ENCODE measurements around the gene TSPAN31. TPM values are rescaled to one million over a fixed set of nuclear protein-coding genes. Genes with fewer than 3 reads are reported as not detected.

TSPAN31 gene
- polyA plus RNA-seq, 2 of the 4 experiments (the other 2 are of a cell fraction), result 20.6 to 51.9 TPM

DNA sequence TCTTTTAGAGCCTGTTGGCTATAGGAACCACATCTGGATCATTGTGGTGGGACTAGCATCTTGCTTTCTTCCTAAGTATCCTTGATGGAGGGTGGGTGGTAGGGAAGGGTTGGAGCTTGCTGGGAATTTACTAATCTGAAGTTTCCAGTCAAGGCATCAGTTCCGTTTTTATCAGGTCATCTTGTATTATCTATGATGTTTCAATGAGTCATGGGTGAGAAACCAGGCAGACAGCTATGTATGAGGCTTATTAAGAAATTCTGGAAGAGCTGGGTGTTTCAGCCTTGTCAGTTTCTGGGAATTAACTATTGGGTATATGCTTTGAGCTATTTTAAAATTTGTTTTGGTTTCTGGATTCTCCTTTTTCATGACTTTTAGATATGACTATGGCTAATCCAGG, 49.1 kb downstream of the TSPAN31 start:
- 4% methylated on average over 1 of the region's 1 CpG for WGBS (ENCODE audit: missing lambda C conversion rate)
- H3K4me3 ChIP-seq, result no peak overlapping the region
- H3K27ac ChIP-seq, result no peak overlapping the region
- DNase-seq (ENCODE audit: low read depth in 1 of 2, low spot score in 1 of 2) (no peak), ATAC-seq (peak; percentile 56 to 63; a peak in 4 of 6 replicates), FAIRE-seq (peak; percentile 36)
- ChIA-PET CTCF (interaction anchor here (1.0 to 4.0 kb wide), 9 partner anchors 9 to 112 kb away, joined by 3 to 31 read pairs (median 4); partner anchors contain the start of genes AVIL and TSFM), POLR2A (interaction anchor here (0.7 to 0.9 kb wide), 3 partner anchors 9 to 53 kb away, joined by 3 to 4 read pairs (median 4); partner anchors contain the start of gene CTDSP2)
- TF ChIP-seq RFX5 (IDR thresholded peaks at IDR 0.05) (no peak), RNF2 (IDR thresholded peaks at IDR 0.05; ENCODE audit: borderline replicate concordance, low read depth) (no peak), TP53 (CRISPR knock-in tag; IDR thresholded peaks at IDR 0.05) (no peak), FOXS1 (CRISPR knock-in tag; IDR thresholded peaks at IDR 0.05) (no peak), CEBPB (IDR thresholded peaks at IDR 0.05) (no peak), EHF (CRISPR knock-in tag; IDR thresholded peaks at IDR 0.05) (no peak), FOSL2 (IDR thresholded peaks at IDR 0.05) (no peak), FOSL2 (CRISPR knock-in tag; IDR thresholded peaks at IDR 0.05) (peak; percentile 20; the same call in 1 of the 2 replicates)
- peak overlapping the region; percentile 13 for H3K4me2 ChIP-seq
- H3K4me1 ChIP-seq, result peaks cover 11% of the 10 kb centered on the region; the same call in 2 of the 3 replicates
- no peaks in the 10 kb centered on the region for H3K9me3 ChIP-seq

DNA sequence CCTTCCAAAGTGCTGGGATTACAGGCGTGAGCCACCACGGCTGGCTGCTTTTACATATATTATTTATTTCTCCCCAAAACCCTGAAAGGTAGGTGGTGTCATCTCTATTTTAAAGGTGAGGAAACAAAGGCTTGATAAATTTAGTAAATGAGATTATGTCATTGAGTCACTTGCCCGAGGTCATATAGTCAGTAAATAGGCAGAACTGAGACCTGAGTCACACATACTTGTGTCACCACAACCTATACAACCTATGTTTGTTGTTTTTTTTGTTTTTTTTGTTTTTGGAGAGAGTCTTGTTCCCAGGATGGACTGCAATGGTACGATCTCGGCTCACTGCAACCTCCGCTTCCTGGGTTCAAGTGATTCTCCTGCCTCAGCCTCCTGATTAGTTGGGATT, 50.5 kb downstream of the TSPAN31 start:
- DNase-seq (ENCODE audit: low read depth in 1 of 2, low spot score in 1 of 2), result no peak
- TF ChIP-seq, protein P1, sequence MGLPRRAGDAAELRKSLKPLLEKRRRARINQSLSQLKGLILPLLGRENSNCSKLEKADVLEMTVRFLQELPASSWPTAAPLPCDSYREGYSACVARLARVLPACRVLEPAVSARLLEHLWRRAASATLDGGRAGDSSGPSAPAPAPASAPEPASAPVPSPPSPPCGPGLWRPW (IDR thresholded peaks at IDR 0.05), result no peak
- TF ChIP-seq RFX5 (IDR thresholded peaks at IDR 0.05) (no peak), FOSL2 (IDR thresholded peaks at IDR 0.05) (no peak), FOSL2 (CRISPR knock-in tag; IDR thresholded peaks at IDR 0.05) (no peak), E2F6 (IDR thresholded peaks at IDR 0.05; ENCODE audit: borderline replicate concordance, low read depth) (no peak), SMC3 (IDR thresholded peaks at IDR 0.05) (no peak)
- Histone ChIP-seq H3K9me3 (no peaks in the 10 kb centered on the region), H3K4me2 (no peak overlapping the region), H3K4me3 (no peak overlapping the region), H3K4me1 (peaks cover 11% of the 10 kb centered on the region; the same call in 2 of the 3 replicates), H3K27ac (no peak overlapping the region)
- ChIA-PET CTCF (interaction anchor here (0.6 to 4.0 kb wide), 4 partner anchors 12 to 109 kb away, joined by 3 to 26 read pairs (median 3); partner anchors contain the start of genes AVIL and TSFM), POLR2A (no interaction called here)
- FAIRE-seq, result no peak
- no peak for ATAC-seq
- 86% methylated on average over 6 of the region's 6 CpGs for WGBS (ENCODE audit: missing lambda C conversion rate)

DNA sequence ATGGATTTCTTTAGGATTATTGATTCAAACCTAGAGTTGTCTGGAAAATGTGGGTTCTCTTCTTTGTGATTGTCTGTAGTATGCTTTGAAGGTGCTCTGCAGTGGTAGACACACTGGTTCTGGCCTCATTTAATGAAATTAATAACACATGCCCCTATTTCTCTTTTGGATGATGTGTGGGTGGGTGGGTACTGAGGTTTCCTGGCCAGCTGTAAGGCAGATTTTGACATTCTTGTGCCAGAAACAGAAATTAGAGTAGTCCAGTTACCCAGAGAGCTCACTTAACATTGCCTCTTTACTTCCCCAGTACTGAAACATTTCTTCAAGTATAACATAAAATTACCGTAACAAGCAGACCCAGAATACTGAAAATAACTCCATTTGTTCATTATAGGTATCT, 52.2 kb downstream of the TSPAN31 start:
- TF ChIP-seq TFCP2L1 (CRISPR knock-in tag; IDR thresholded peaks at IDR 0.05), result no peak
- H3K9me3 ChIP-seq, result no peaks in the 10 kb centered on the region
- H3K27ac ChIP-seq, result no peak overlapping the region
- ChIA-PET POLR2A (no interaction called here), CTCF (interaction anchor here (1.0 to 1.6 kb wide), 2 partner anchors 14 to 35 kb away, joined by 3 to 6 read pairs; partner anchors contain the start of gene TSFM)
- no peak for DNase-seq (ENCODE audit: low read depth in 1 of 2, low spot score in 1 of 2)
- no peak for ATAC-seq
- peaks cover 11% of the 10 kb centered on the region; the same call in 2 of the 3 replicates for H3K4me1 ChIP-seq
- WGBS (ENCODE audit: missing lambda C conversion rate), result 96% methylated on average over 1 of the region's 1 CpG
- no peak overlapping the region for H3K4me3 ChIP-seq
- no peak for FAIRE-seq
- no peak overlapping the region for H3K4me2 ChIP-seq

DNA sequence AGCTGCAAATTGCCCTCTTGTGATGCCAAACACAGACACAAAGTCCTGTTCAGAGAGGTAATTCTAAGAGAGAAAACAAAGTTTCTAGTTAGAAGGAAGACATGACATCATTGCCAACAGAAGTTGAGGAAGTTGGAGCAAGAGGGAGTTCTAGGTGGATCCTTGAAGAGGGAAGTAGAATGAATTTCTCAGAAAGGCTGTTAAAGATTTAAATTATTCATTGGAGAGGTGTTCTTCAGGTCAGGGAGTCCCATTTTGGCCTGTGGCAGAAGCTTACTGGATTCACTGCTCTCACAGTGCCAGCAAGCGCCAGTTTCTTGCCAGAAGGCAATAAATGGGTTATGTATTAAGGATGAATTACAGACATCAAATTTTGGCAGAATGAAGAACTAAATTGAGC, 53.1 kb downstream of the TSPAN31 start:
- H3K4me1 ChIP-seq, result peaks cover 11% of the 10 kb centered on the region; the same call in 2 of the 3 replicates
- no peak for TF ChIP-seq PHF8 (IDR thresholded peaks at IDR 0.05; ENCODE audit: borderline replicate concordance, low read depth)
- no peak for TF ChIP-seq TFCP2L1 (CRISPR knock-in tag; IDR thresholded peaks at IDR 0.05)
- no peak for TF ChIP-seq ZSCAN20 (CRISPR knock-in tag; IDR thresholded peaks at IDR 0.05)
- no peak for TF ChIP-seq HMGXB4 (CRISPR knock-in tag; IDR thresholded peaks at IDR 0.05; ENCODE audit: borderline replicate concordance)
- TF ChIP-seq CHD2 (IDR thresholded peaks at IDR 0.05; ENCODE audit: low read length, partially characterized antibody), result no peak
- no peak for TF ChIP-seq NR3C1 (IDR thresholded peaks at IDR 0.05)
- TF ChIP-seq FOSL2 (IDR thresholded peaks at IDR 0.05), result no peak
- TF ChIP-seq FOSL2 (CRISPR knock-in tag; IDR thresholded peaks at IDR 0.05), result no peak
- no peak for TF ChIP-seq ESRRA (IDR thresholded peaks at IDR 0.05; ENCODE audit: borderline replicate concordance, low read length)
- no peak for TF ChIP-seq POLR2AphosphoS2 (conservative IDR thresholded peaks at IDR 0.05; ENCODE audit: low read length)
- no peak for TF ChIP-seq NFE2L2 (conservative IDR thresholded peaks at IDR 0.05; ENCODE audit: low read length)
- TF ChIP-seq, protein P2, sequence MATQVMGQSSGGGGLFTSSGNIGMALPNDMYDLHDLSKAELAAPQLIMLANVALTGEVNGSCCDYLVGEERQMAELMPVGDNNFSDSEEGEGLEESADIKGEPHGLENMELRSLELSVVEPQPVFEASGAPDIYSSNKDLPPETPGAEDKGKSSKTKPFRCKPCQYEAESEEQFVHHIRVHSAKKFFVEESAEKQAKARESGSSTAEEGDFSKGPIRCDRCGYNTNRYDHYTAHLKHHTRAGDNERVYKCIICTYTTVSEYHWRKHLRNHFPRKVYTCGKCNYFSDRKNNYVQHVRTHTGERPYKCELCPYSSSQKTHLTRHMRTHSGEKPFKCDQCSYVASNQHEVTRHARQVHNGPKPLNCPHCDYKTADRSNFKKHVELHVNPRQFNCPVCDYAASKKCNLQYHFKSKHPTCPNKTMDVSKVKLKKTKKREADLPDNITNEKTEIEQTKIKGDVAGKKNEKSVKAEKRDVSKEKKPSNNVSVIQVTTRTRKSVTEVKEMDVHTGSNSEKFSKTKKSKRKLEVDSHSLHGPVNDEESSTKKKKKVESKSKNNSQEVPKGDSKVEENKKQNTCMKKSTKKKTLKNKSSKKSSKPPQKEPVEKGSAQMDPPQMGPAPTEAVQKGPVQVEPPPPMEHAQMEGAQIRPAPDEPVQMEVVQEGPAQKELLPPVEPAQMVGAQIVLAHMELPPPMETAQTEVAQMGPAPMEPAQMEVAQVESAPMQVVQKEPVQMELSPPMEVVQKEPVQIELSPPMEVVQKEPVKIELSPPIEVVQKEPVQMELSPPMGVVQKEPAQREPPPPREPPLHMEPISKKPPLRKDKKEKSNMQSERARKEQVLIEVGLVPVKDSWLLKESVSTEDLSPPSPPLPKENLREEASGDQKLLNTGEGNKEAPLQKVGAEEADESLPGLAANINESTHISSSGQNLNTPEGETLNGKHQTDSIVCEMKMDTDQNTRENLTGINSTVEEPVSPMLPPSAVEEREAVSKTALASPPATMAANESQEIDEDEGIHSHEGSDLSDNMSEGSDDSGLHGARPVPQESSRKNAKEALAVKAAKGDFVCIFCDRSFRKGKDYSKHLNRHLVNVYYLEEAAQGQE (IDR thresholded peaks at IDR 0.05), result no peak
- TF ChIP-seq SREBF2 (IDR thresholded peaks at IDR 0.05), result no peak
- TF ChIP-seq, protein P1 (IDR thresholded peaks at IDR 0.05), result no peak
- CTCF ChIA-PET, result interaction anchor here (0.7 to 1.9 kb wide), 5 partner anchors 15 to 108 kb away, joined by 3 to 6 read pairs (median 4); partner anchors contain the start of gene TSFM
- ATAC-seq (no peak), DNase-seq (ENCODE audit: low read depth in 1 of 2, low spot score in 1 of 2) (no peak), FAIRE-seq (no peak)
- H3K27ac ChIP-seq, result no peak overlapping the region
- H3K4me2 ChIP-seq, result no peak overlapping the region
- WGBS (ENCODE audit: missing lambda C conversion rate), result 91% methylated on average over 1 of the region's 1 CpG
- POLR2A ChIA-PET, result interaction anchor here (1.2 kb wide), 1 partner anchor 31 kb away, joined by 3 read pairs; the partner anchor contains the start of gene CYP27B1
- no peak overlapping the region for H3K4me3 ChIP-seq
- no peaks in the 10 kb centered on the region for H3K9me3 ChIP-seq

Measured in A549 (cell line).